Endometrium (tissue), 2 donors: ENCODE results near the gene PUM2.
"Not testable (repeated sequence)": the region's sequence is repeated elsewhere in the genome, so short reads cannot be mapped to it uniquely, and the experiment has no call there.

ENCODE experiments used
- FAIRE-seq: peaks from 2 replicates; lab custom pipeline; 2012; peaks lifted over from hg19 to GRCh38; lab: Jason Lieb, UNC
- donor health status: control.
- donor health status: control.

Gene PUM2

GRCh38 chr2:20291846-20292408 lies 58.7 kb downstream of the PUM2 start:
- no peak for FAIRE-seq

- peak; percentile 64 for FAIRE-seq
Measured at GRCh38 chr2:20291106-20291564, 59.5 kb downstream of the PUM2 start.

GRCh38 chr2:20288642-20289340 lies 61.9 kb downstream of the PUM2 start:
- no peak for FAIRE-seq

- no peak for FAIRE-seq
Measured at GRCh38 chr2:20282916-20283592, 67.6 kb downstream of the PUM2 start.

DNA sequence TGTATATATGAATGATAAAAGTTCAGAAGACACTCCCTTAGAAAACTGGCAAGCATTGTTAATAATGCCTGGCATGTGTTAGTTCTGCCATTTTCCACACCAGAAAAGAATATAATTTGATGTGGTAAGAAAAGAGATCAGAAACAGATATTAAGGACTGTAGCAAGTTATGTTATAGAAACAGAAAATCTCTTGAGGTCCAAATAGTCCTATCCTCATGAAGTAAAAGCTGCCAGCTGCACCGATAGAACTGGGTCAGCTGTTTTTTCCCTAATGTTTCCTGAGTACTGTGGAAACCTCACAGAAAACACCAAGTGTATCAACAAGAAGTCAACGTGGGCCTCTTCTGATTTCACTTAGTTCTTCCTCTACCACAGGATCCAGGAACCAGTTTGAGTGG lies 68.8 kb downstream of the PUM2 start:
- FAIRE-seq = no peak

- no peak for FAIRE-seq
Measured at GRCh38 chr2:20273042-20273441, 77.6 kb downstream of the PUM2 start.

- FAIRE-seq = not testable (repeated sequence)
Measured at GRCh38 chr2:20268317-20268716, 82.3 kb downstream of the PUM2 start.

GRCh38 chr2:20267529-20267928 lies 83.1 kb downstream of the PUM2 start:
- no peak for FAIRE-seq

DNA sequence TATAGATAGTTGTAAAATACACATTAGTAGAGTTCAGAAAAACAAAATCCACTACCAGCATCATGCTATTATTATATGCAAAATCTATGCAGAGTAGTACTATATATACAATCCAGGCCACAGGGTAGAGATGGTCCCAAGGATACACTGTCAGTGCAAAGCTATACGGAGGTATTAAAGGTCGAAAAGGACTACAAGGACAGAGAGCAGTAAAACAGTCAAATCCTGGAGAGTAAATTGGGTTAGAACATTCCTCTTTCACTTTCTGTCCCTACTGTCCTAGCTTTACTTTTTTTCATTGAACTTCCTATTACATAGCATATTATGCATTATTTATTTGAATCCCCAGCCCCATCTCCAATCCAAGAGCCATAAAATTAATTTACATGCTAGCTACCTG lies 86.0 kb downstream of the PUM2 start:
- no peak for FAIRE-seq

GRCh38 chr2:20257411-20257810 lies 93.2 kb downstream of the PUM2 start:
- FAIRE-seq = no peak

DNA sequence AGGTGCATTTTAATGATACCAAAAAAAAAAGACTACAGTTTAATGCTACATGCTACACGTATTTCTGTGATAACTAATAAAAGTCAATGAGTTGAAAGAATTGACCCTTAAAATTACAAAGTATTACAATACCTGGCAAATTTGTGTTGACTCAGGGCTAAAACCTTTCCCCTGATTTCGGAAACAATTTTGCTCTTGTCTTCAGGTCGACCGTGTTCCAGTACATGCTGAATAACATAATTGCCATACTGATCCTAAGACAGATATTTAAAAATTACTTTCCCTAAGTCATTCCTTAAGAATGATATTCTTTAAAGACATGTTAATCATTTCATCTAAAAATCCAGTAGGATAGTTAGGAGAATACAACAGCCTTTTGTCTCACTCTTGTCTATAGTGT lies 95.9 kb downstream of the PUM2 start:
- no peak for FAIRE-seq

DNA sequence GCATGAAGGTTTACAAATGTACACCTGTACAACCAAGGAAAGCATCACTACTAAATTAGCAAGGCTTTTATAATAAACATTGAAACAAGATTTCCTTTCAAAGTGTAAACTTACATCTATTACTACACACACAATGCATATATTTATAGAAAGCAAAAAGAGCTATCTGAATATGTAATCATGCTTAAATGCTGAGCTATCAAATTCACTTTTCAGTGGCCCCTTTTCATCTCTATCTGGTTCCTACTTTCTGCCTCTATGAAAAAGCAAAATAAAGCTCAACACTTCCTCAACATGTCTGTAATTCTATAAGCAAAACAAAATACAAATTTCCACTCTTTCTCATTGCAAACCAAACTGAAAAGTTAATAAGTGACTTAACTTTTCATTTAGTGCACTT lies 100.2 kb downstream of the PUM2 start:
- no peak for FAIRE-seq

DNA sequence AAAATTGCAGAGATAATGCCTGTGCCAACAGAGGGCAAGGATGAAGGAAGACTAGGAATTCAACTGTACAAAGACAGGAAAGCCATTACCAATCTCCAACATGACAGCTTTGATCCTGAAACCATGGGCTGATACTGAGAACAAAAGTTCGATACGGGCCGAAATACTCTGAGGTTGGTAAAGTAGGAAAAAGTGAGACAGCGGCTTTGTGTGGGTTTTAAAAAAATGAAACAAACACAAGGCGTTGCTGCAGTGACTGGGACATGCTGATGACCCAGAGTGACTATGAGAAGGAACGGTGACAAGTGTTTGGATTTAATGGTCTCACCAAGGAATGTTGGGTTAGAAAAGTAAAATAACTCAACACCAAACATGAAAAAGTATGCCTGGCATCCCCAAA lies 101.5 kb downstream of the PUM2 start:
- no peak for FAIRE-seq

DNA sequence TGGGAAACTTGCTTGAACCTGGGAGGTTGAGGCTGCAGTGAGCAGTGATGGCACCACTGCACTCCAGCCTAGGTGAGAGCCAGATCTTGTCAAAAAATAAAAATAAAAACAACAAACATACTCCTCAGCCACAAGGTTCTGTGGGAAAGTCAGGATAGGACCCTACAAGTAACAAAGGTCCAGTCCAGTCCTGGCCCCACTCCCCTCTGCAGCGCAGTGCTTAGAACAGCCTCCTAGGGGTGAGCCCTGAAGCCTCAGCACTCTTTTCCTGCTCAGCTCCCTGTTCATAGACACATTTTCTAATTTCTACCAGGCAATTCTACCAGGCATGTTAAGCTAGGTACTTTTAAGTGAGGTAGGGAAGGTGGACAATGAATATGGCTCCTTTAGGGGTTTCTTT lies 103.6 kb downstream of the PUM2 start:
- no peak for FAIRE-seq

- not testable (repeated sequence) for FAIRE-seq
Measured at GRCh38 chr2:20243637-20244036, 107.0 kb downstream of the PUM2 start.

DNA sequence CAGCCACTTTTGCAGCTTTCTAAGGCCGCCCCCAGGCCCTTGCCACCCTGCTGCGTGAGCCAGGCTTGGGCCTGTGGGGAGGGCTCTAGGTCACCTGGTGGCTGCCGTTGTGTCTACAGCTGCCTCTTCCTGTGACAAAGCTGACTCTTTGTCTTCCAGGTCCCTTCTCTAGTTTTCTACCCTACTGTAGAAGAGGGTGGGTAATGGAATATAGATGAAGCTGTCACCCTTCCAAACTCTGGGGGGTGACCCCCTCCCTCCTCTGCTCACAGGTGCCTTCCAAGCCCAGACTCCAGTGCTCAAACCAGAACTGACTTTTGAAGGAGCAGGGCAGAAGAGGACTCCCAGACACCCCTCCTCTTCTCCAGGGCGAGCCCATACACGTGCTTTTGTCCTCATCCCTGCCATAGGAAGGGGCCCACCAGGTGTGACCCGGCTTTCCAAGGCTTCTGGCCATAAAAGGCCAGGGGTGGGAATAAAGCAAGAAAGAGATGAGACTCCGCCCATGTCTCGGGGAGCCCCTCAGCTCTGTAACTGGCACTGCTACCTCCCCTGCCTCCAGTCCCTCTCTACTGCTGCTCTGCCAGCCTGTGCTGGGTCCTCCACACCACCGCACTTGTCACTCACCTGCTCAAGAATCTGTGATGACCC lies 107.8 kb downstream of the PUM2 start:
- FAIRE-seq = no peak

DNA sequence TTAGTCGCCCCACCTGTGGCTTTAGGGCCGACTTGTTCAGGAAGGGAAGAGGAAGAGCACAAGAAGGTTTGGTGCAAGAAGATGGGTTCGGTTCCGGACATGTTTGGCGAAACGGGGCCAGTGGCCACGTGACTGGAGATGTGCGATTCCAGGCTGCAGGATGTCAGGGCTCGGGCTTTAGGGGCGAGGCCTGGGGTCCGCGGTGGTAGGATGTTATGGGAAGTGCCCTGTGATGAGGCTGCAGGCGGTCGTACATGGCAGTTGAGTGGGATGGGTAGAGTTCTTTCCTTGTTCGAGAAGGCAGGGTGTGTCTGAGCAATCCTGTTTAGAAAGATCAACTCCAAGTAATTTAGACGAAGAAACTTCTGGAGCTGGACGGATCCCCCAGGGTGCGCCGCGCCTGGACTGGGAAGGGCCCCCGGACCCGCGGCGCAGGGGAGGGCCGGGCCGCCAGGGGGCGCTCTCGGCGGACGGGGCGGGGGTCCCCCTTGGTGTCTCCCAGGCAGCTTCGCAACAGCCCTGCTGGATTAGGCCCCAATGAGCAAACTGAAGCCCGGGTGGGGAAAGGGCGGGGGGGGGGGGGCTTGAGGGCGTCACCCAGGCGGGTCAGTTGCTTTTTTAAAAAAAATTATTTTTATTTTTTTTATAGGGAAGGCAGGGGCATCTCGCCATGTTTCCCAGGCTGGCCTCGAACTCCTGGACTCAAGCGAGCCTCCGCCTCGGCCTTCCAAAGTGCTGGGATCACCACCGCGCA lies 108.5 kb downstream of the PUM2 start:
- no peak for FAIRE-seq

- FAIRE-seq = not testable (repeated sequence)
Measured at GRCh38 chr2:20240291-20240690, 110.4 kb downstream of the PUM2 start.

DNA sequence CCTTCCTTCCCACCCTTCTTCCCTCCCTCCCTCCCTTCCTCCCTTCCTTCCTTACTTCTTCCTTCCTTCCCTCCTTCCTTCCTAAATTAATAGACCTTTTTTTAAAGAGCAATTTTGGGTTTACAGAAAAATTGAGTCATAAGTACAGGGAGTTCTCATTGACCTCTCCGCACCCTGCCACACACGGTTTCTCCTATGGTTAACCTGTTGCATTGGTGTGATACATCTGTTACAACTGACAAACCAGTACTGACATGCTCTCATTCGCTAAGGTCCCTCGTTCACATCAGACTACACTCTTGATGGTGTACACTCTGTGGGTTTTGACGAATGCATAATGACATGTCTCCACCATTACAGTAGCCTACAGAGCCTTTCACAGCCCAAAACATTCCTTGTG lies 114.1 kb downstream of the PUM2 start:
- no peak for FAIRE-seq

- no peak for FAIRE-seq
Measured at GRCh38 chr2:20235655-20236305, 114.9 kb downstream of the PUM2 start.

- FAIRE-seq = not testable (repeated sequence)
Measured at GRCh38 chr2:20234597-20234996, 116.0 kb downstream of the PUM2 start.

GRCh38 chr2:20232837-20233207 lies 117.8 kb downstream of the PUM2 start:
- FAIRE-seq = no peak
